Fibroblast of skin of left biceps (primary cell): ENCODE results near the gene CBLN1.
"Not testable (repeated sequence)": the region's sequence is repeated elsewhere in the genome, so short reads cannot be mapped to it uniquely, and the experiment has no call there.

Experiments
- DNase-seq, 2 experiments: peaks; one replicate each; pipeline ENCODE4 v3.0.0-alpha.2; 2013; ENCODE audit warnings: low read depth in 2 of 2

CBLN1 gene

DNA sequence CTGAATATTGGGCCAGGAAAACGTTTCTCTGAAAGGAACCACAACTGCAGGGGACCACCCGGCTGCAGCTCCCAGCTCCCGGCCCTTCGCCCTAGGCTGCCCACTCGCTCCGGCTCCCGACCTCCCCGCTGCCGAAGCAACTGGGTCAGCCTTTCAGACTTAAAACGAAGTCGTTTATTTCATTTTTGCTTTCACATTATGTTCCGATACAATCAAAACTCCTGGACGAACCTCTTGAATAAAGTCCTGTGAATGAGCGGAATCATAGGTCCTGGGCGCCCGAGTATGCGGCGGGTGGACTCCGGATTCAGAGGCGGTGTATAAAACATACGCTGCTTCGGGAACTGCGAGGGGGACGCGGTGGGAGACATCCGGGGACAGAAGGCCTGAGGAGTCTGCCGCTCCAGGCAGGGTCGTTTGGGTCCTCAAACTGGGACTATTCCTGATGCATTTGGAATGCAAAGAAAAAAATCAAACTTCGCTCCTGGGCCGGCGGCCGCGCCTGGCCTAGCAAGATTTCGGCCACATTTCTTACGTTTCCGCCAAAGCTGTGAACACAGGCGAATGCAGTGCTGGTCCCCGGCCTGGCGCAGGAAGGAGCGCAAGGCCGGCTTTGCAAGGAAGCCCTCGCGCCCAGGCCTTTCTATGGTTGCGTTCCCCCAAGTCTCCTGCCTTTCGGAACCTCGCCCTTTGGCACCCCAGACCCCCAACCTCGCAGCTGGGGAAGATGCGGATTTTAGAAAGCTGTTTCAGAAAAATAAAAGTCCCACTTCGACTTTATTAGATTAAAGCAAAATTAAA is 3.7 kb downstream of the CBLN1 start:
- DNase-seq = no peak

DNA sequence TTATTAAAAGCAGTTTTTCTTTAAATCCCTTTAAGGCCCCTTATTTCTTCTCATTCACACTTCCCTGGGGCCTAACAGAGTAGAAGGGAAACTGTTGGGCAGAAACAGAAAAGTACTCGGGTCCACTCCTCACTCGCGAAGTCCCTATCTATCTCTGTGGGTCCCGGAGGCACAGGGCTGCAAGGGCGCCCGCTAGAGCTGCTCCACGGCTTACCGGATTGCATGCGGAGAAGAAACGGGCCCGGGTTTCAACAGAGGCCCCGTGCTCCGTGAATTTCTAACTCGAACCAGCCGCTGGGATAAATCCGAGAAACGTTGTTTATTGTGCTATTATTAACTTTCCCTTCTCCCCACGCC is 4.3 kb downstream of the CBLN1 start:
- DNase-seq = no peak

DNA sequence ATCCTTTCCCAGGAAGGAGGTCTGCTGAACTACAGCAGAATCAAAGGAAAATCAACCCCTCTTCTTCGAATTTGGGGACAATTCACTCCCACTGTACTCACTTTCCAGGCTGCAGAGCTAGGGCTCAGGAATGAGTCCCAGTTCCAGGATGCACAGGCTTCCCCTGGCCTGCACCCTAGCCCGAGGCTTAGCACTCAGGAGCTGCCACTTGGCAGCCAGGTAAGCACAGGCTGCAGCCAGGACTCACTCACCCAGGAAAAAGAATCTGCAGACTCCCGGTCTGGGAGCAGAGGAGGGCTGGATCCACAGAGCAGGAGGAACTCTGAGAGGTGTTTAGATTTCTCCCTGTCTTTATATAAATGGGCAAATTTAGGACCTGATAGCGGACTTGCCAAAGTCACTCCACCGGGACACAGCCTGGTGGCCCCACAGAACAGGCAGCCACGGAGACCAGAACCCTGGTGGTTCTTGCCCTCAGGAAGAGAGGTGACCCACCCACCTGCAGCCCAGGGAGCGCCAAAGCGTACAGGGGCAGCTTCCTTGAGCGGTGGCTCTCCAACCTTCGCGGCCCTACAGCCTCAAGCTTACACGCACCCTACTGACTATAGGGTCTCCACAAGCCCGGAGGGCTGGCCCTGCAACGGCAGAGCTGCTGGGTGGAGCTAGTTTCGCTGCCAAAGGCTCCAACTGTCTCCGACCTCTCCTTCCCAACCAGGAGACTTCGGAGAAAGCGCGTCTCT is 4.8 kb downstream of the CBLN1 start:
- no peak for DNase-seq

DNA sequence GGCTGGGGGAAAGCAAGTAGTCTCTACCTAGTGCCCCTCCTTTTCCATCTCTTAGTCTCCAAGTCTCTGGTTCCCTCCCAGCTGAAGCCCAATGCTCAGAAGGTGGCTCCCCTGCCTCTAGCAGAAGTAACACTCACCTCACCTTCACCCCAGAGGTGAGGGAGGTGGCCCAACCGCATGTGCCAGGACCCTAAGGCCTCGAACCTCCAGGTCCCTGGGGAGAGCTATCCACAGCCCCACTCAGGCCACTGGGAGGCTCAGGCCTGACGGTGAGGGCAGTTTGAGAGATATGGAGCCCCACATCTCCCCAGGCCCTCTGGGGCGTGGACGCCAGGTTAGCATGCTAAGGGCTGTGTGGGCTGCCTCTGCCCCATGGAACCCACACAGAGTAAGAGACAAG is 5.8 kb downstream of the CBLN1 start:
- DNase-seq = no peak

DNA sequence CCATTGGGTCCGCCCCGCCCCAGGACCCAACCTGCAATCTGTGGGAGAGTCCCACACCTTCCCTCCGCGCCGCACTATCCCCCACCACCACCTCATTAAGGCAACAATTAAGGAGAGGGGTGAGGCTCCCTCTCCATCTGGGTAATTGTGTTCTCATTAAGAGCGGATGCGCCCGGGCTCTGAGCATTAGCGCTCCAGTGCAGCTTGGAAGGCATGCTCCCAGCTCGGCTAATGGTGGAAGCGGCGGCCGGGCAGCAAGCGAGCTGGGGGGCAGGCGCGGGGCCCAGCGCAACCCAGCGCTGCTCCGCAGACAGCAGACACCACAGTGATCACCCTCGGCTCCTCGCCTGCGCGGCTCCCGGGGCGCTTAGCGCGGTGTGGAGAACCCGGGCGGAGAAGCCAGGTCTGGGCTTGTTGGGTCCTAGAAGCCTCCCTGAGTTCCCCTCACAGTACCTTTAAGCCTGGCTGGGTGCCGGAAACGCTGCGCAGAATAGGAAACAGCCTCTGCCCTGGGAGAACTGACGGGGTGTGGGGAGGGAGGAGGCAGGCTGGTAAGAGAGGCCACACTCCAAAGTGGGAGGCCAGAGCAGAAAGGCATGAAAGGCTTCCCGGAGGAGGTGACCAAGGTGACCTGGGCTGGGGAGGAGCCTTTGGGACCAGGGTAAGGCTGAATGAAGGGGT is 6.4 kb downstream of the CBLN1 start:
- no peak for DNase-seq

DNA sequence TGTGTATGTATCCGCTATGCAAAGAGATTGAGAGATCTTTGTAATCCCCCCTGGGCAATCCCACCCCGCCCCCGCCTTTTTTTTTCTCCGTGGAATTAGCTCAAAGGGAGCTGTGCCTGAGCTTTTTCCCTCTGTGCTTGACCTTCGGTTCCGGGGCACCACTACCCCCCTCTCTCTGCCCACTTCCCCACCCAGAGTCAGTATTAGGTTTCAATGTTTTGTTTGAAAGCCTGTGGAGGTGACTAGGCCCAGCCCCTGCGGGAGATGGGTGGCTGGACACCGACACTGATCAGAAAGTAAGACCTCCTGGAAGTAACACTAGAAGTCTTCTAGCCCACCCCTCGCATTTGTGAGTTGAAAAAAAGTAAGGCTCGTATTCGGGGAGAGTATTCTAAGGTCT is 7.0 kb downstream of the CBLN1 start:
- no peak for DNase-seq

DNA sequence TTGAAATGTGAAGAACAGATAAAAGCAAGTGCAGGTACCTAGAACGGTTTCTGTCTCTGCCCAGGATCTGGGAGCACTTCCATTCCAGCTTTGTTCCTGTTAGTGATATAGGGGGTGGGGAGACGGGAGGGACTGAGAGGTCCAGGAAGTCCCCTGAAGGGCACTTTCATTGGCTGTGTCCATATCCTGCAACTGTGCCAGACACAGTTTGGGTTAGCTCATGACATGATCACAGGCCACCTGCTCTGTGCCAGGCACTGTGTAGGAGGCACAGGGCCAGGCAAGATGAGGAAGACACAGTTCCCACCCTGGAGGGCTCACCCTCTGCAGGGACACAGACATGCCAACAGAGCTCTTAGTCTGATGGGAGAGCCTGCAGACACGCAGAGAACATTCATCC is 7.9 kb downstream of the CBLN1 start:
- DNase-seq = no peak

DNA sequence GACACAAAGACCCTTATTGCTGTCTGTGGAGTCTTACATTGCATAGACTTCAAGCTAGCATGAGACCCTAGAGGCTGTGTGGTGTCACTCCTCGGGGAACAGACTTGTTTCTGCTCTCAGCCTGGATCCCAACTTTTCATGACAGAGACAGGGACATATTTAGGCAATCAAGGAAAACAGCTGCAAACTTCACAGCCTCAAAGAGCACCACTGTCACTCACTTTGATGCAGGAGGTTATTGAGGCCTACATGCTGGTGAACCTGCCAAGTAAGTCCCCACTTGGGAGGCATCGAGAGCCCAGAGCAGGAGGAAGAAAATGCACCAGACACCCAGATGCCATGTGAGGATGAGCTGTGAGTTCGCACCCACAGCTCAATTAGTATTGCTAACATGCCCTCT is 10.3 kb downstream of the CBLN1 start:
- no peak for DNase-seq

DNA sequence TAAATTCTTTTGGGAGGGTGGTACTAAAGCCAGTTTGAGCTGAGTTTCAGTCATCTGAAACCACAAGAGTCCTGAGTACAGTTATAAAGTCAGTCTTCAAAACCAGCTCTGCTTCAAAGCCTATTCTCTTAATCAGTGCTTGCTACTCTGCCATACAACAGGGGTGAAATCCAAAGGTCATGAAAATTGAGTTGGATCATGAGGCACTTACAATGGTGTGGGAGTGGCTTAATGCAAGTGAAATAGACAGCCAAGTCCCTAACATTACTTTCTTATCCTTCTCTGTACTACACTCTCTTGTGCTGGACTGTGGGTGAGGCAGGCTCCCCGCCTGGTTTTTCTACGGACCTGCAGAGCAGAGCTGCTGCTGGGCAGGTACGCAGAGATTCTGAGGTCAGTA is 12.4 kb downstream of the CBLN1 start:
- no peak for DNase-seq

DNA sequence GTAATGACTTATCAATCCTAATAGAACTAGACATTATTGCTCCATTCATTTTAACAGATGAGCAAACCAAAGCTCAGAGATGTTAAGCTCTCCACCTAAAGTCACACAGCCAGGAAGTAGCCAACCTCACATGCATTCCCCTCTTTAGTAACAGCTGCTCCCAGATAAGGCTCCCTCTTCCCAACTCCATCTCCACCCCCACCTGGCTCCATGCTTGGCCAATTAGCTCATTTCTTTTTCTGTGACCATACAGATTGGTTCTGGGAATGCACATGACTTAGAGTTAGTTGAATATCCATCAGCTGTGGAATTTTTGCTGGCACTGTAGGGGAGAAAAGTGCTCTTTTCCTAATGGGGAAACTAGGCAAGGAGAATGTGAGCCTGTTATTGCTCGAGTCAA is 13.0 kb downstream of the CBLN1 start:
- DNase-seq = no peak

DNA sequence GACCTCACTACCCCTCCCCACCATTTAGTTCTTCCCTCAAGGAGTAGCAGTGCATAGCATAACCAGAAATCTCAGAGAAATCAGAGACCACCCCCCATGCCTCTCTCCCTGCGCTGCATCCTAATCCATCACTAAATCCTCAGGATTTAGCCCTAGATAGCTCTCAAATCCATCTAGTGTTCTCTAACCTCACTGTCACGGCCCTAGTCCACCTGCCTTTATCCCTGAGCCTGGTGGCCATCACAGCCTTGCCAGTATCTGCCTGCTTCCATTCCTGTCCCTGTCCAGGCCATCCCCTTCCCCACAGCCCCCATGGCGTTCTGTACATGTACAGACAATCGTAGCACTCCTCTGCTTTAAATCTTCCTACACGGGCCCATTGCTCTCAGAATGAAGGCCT is 19.1 kb downstream of the CBLN1 start:
- DNase-seq = no peak

DNA sequence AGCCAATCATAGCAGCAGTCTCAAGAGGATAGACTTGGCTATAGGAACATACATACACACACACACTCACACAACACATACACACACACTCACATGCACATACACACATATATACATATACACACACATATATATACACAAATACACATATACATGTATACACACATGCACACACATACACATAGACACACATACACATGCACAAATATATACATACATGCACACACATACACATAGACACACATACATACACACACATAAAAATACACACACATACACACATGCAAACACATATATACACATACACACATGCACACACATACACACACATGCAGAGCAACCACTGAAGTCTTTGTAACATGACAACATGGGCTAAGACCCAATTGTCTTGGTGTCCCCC is 19.7 kb downstream of the CBLN1 start:
- DNase-seq = no peak

DNA sequence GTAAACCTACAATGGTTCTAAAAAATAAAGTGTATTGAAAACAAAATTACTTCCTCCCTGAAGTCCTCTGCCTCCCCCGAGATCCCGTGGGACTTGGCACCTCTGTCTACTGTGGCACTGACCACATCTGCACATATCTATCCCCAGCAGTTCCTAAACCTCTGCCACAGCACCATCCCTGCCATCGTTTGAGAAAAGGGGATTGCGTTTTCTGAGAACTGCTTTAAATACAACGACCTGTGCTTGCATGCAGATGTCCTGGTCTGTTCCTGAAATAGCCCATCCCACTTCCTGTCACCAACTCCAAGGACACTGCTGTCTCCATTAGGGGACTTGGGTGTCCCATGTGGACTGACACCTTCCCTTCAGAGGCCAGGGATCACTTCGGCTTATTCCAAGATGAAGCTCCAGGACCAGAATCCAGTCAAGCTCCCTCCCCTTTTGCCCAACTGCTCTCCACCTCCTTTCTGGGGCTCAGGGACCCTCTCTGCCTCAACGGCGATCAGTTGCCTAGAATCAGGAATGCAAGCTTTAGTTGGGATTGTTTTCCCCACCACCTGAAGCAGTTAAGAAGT is 20.6 kb downstream of the CBLN1 start:
- no peak for DNase-seq

DNA sequence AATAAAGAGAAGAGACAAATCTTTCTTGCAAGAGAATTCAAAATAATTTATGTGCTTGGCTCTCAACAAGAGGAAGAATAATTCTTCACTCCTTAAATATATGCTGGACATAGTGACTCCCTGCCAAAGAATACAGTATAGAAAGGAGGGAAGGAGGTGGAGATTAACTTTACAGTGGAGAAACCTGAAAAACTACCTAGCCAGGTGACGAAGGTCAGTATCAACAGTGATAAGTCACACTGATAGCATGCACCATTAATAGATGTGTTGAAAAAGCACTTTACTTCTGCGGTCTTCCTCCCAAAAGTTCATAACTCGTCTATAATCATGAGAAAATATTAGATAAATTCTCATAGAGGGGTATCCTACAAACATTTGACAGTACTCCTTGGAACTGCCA is 21.4 kb downstream of the CBLN1 start:
- no peak for DNase-seq

DNA sequence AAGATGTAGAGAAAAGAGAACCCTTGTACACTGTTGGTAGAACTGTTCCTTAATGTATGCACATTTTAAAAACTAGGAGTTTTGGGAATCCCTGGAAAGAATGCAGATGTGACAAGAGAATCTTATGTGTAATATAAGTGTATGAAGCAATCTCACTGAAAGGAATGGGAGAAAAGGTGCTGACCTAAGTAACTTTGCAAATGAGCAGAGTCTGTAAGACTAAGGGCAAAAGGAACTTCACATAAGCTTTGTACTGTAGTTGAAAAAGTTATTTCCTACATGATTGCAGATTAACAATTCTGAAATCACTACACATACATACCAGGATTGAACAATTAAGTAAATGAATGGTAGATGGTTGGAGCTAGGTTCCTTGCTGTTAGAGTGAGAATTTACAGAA is 22.3 kb downstream of the CBLN1 start:
- no peak for DNase-seq

DNA sequence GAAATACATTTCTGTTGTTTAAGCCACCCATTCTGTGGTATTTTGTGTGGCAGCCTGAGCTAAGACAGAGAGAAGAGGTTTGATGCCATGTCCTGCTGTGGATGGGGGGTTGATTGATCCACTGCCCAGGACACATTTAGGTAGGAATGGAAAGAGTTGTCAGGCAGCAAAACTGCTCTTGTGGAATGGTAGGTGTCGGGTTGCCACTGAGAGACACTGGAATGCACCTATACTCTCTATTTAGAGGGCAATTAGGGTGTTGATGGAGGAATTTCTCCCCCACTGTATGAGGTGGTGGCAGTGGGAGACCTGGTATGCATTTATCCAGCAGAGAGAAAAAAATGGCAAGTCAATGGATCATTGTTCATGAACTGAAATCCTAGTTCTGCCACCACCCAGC is 30.9 kb downstream of the CBLN1 start:
- DNase-seq = no peak

DNA sequence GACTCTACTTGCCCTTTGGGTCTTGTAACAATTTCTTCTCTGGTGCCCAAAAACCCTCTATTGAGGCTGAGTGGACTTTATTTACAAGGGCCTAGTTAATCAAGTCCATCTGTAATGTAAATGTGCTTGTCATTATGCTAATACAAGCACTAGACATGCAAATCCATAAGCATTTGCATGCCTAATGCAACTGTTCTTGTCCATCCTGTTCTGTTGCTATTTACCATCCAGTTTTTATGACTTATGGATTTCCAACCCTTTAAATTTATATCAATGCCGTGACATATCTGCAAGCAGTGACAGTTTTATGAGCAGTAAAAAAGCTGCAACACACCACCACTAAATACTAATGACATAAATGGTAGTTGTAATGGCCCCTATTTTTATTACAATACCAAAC is 33.4 kb downstream of the CBLN1 start:
- DNase-seq = no peak

DNA sequence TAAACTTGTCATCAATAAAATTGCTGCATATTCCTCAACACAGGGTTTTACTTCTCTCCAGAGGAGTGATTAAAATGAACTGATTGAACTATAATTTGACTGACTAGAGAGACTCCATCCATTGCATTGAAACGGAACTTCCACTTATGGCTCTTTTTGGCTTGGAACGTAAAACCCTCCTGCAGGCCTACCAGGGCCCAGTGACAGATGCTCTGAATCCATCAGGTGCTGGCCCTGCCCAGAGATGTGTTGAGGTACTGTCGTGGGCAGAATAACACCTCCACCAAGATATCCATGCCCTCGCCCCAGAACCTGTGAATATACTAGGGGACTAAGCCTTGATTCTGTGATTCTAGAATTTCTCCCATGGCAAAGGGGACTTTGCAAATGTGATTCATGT is 45.4 kb downstream of the CBLN1 start:
- DNase-seq = no peak

DNA sequence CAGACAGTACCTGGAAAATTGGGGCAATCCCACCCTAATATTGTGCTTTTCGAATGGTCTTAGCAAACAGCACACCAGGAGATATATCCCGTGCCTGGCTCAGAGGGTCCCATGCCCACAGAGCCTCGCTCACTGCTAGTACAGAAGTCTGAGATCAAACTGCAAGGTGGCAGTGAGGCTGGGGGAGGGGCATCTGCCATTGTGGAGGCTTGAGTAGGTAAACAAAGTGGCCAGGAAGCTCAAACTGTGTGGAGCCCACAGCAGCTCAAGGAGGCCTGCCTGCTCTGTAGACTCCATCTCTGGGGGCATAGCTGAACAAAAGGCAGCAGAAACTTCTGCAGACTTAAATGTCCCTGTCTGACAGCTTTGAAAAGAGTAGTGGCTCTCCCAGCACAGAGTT is 53.3 kb downstream of the CBLN1 start:
- not testable (repeated sequence) for DNase-seq
